NCI-H82 treated with DMSO at 0.1 percent for 48 hours (cell line): Measurements from ENCODE around the gene STXBP5.

Experiments used
- DNase-seq: peaks from one replicate; lab custom pipeline; 2025; ENCODE audit not compliant: unreplicated experiment; lab: John Stamatoyannopoulos, UW

Gene STXBP5

GRCh38 chr6:147209762-147210449, 5.7 kb downstream of the STXBP5 start:
- DNase-seq = no peak

GRCh38 chr6:147211349-147211748, 7.1 kb downstream of the STXBP5 start:
- DNase-seq = no peak

- DNase-seq = no peak
Measured at GRCh38 chr6:147211831-147212230, 7.6 kb downstream of the STXBP5 start.

- no peak for DNase-seq
Measured at GRCh38 chr6:147212622-147213021, 8.4 kb downstream of the STXBP5 start.

- no peak for DNase-seq
Measured at GRCh38 chr6:147213772-147214171, 9.6 kb downstream of the STXBP5 start.

GRCh38 chr6:147214248-147215227, 10.3 kb downstream of the STXBP5 start:
- DNase-seq = no peak

- DNase-seq = no peak
Measured at GRCh38 chr6:147216915-147217314, 12.7 kb downstream of the STXBP5 start.

GRCh38 chr6:147217840-147218404, 13.7 kb downstream of the STXBP5 start:
- DNase-seq = no peak

- DNase-seq = no peak
Measured at GRCh38 chr6:147218797-147219196, 14.6 kb downstream of the STXBP5 start.

GRCh38 chr6:147219463-147219862, 15.2 kb downstream of the STXBP5 start:
- no peak for DNase-seq

GRCh38 chr6:147220345-147220744, 16.1 kb downstream of the STXBP5 start:
- DNase-seq = no peak

GRCh38 chr6:147221739-147222138, 17.5 kb downstream of the STXBP5 start:
- no peak for DNase-seq

GRCh38 chr6:147222160-147222838, 18.1 kb downstream of the STXBP5 start:
- no peak for DNase-seq

GRCh38 chr6:147223736-147224135, 19.5 kb downstream of the STXBP5 start:
- no peak for DNase-seq

- DNase-seq = no peak
Measured at GRCh38 chr6:147226163-147226724, 22.0 kb downstream of the STXBP5 start.

GRCh38 chr6:147226877-147227276, 22.7 kb downstream of the STXBP5 start:
- DNase-seq = no peak

GRCh38 chr6:147227770-147228320, 23.6 kb downstream of the STXBP5 start:
- no peak for DNase-seq

- no peak for DNase-seq
Measured at GRCh38 chr6:147231589-147231988, 27.4 kb downstream of the STXBP5 start.

- no peak for DNase-seq
Measured at GRCh38 chr6:147234685-147235084, 30.5 kb downstream of the STXBP5 start.

GRCh38 chr6:147238164-147238563, 33.9 kb downstream of the STXBP5 start:
- DNase-seq = no peak

GRCh38 chr6:147238906-147239305, 34.7 kb downstream of the STXBP5 start:
- no peak for DNase-seq
